Trophoblast cell (in vitro differentiated cells and primary cell): ENCODE results near the gene GSTCD.

Experiments
- DNase-seq, 2 donors: peaks; one replicate each; pipeline ENCODE4 v3.0.0-alpha.2; 2016
- H2AFZ ChIP-seq: 2 replicates; pipeline ENCODE4 v1.6.1; 2013; ENCODE audit warnings: low read length, moderate library complexity, mild to moderate bottlenecking; ENCODE audit not compliant: insufficient read depth, poor library complexity
- H2AK5ac ChIP-seq: 2 replicates; pipeline ENCODE4 v1.6.1; 2013; ENCODE audit warnings: mild to moderate bottlenecking, low read length
- H2BK120ac ChIP-seq: 2 replicates; pipeline ENCODE4 v1.6.1; 2013; ENCODE audit warnings: low read length, mild to moderate bottlenecking, moderate library complexity; ENCODE audit not compliant: insufficient read depth, poor library complexity
- H2BK12ac ChIP-seq: 2 replicates; pipeline ENCODE4 v1.6.1; 2013; ENCODE audit warnings: mild to moderate bottlenecking, low read length, moderate library complexity
- H2BK5ac ChIP-seq: 2 replicates; pipeline ENCODE4 v1.6.1; 2013; ENCODE audit warnings: low read length, low read depth, moderate library complexity, mild to moderate bottlenecking; ENCODE audit not compliant: poor library complexity
- H3K14ac ChIP-seq: 2 replicates; pipeline ENCODE4 v1.6.1; 2013; ENCODE audit warnings: mild to moderate bottlenecking, low read length
- H3K18ac ChIP-seq: 2 replicates; pipeline ENCODE4 v1.6.1; 2013; ENCODE audit warnings: mild to moderate bottlenecking, low read length
- H3K23ac ChIP-seq: 2 replicates; pipeline ENCODE4 v1.6.1; 2013; ENCODE audit warnings: low read length
- H3K27ac ChIP-seq: 2 replicates; pipeline ENCODE4 v1.5.1; 2013; ENCODE audit warnings: low read depth, mild to moderate bottlenecking, inconsistent platforms, low read length, moderate library complexity
- H3K27me3 ChIP-seq: 2 replicates; pipeline ENCODE4 v1.6.1; 2013; ENCODE audit warnings: inconsistent platforms, mild to moderate bottlenecking, low read length, moderate library complexity; ENCODE audit not compliant: insufficient read depth
- H3K36me3 ChIP-seq, 2 experiments: 1 replicate in 1 of 2; 2 replicates in 1 of 2; pipeline ENCODE4 v1.6.1; 2013; ENCODE audit warnings: low read length in 2 of 2, mild to moderate bottlenecking in 2 of 2, moderate library complexity in 1 of 2; ENCODE audit not compliant: insufficient read depth in 2 of 2, control insufficient read depth in 1 of 2
- H3K4ac ChIP-seq: 2 replicates; pipeline ENCODE4 v1.6.1; 2013; ENCODE audit warnings: low read depth, mild to moderate bottlenecking, low read length, moderate library complexity
- H3K4me1 ChIP-seq, 2 experiments: 1 replicate in 1 of 2; 2 replicates in 1 of 2; pipeline ENCODE4 v1.6.1; 2013; ENCODE audit warnings: low read length in 2 of 2, mild to moderate bottlenecking in 2 of 2, moderate library complexity in 1 of 2; ENCODE audit not compliant: insufficient read depth in 2 of 2, control insufficient read depth in 1 of 2
- H3K4me2 ChIP-seq: 2 replicates; pipeline ENCODE4 v1.6.1; 2013; ENCODE audit warnings: inconsistent platforms, mild to moderate bottlenecking, low read length, moderate library complexity
- H3K4me3 ChIP-seq: 2 replicates; pipeline ENCODE4 v1.5.1; 2013; ENCODE audit warnings: mild to moderate bottlenecking, low read depth, low read length, inconsistent platforms
- H3K79me1 ChIP-seq: one replicate; pipeline ENCODE4 v1.6.1; 2013; ENCODE audit warnings: low read length
- H3K79me2 ChIP-seq: 2 replicates; pipeline ENCODE4 v1.6.1; 2013; ENCODE audit warnings: low read length, mild to moderate bottlenecking; ENCODE audit not compliant: control insufficient read depth, insufficient read depth, poor library complexity
- H3K9ac ChIP-seq: 2 replicates; pipeline ENCODE4 v1.6.1; 2013; ENCODE audit warnings: mild to moderate bottlenecking, low read length
- H3K9me3 ChIP-seq: 2 replicates; pipeline ENCODE4 v1.6.1; 2013; ENCODE audit warnings: low read depth, mild to moderate bottlenecking, control low read depth, inconsistent platforms, low read length; ENCODE audit not compliant: insufficient read depth
- H4K12ac ChIP-seq: 2 replicates; pipeline ENCODE4 v1.6.1; 2013; ENCODE audit warnings: low read depth, mild to moderate bottlenecking, low read length, moderate library complexity
- H4K8ac ChIP-seq: 2 replicates; pipeline ENCODE4 v1.6.1; 2013; ENCODE audit warnings: low read depth, mild to moderate bottlenecking, low read length, moderate library complexity
- H4K91ac ChIP-seq: one replicate; pipeline ENCODE4 v1.6.1; 2013; ENCODE audit warnings: low read depth, mild to moderate bottlenecking, low read length, moderate library complexity
- WGBS: extraction: QIAGEN DNeasy Blood & Tissue Kit; methylation state at CpG from one replicate; pipeline ENCODE4 v1.1.7; 2013; ENCODE audit warnings: missing lambda C conversion rate; ENCODE audit not compliant: insufficient read length, insufficient coverage; ENCODE audit errors: extremely low coverage; 5-methylcytosine and 5-hydroxymethylcytosine counted together

GSTCD gene

DNA sequence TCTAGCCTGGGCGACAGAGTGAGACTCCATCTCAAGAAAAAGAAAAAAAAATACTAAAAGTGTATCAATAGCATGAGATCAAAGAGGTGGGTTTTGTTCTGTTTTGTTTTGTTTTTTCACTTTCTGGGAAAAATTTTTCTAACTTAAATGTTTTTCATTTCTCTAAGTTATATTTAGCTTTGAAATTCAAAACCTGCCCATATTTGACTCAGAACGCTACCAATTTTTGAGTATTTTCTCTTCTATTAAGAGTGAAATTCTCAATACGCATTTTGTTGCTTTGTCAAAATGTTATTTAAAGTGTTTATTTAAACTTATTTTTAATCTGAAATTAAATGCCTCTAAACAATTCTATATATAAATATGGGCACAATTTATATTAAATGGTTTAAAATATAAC is 39.6 kb downstream of the GSTCD start:
- H3K18ac ChIP-seq: no peak overlapping the region
- H3K9me3 ChIP-seq: no peaks in the 10 kb centered on the region
- H3K4ac ChIP-seq: no peak overlapping the region
- WGBS: no CpG with 5 or more reads among the region's 3 CpGs
- H2AK5ac ChIP-seq: no peak overlapping the region
- no peak overlapping the region for H3K14ac ChIP-seq
- H3K27me3 ChIP-seq: no peaks in the 10 kb centered on the region
- no peak overlapping the region for H2AFZ ChIP-seq
- H3K79me2 ChIP-seq: no peaks in the 10 kb centered on the region
- no peak overlapping the region for H4K91ac ChIP-seq
- H3K4me1 ChIP-seq: no peaks in the 10 kb centered on the region
- no peak overlapping the region for H2BK120ac ChIP-seq
- no peak overlapping the region for H3K23ac ChIP-seq
- H4K12ac ChIP-seq: no peak overlapping the region
- no peak overlapping the region for H3K4me2 ChIP-seq
- H3K9ac ChIP-seq: no peak overlapping the region
- no peak overlapping the region for H4K8ac ChIP-seq
- no peak overlapping the region for H3K27ac ChIP-seq
- H2BK12ac ChIP-seq: no peak overlapping the region
- no peak for DNase-seq
- no peaks in the 10 kb centered on the region for H3K36me3 ChIP-seq
- no peak overlapping the region for H3K4me3 ChIP-seq
- no peaks in the 10 kb centered on the region for H3K79me1 ChIP-seq
- no peak overlapping the region for H2BK5ac ChIP-seq

GRCh38 chr4:105751718-105752299 is 43.2 kb downstream of the GSTCD start:
- Histone ChIP-seq H3K18ac (no peak overlapping the region), H3K36me3 (no peaks in the 10 kb centered on the region), H4K8ac (no peak overlapping the region), H3K27ac (no peak overlapping the region), H3K4me3 (no peak overlapping the region), H2AFZ (no peak overlapping the region), H4K91ac (no peak overlapping the region), H2BK12ac (no peak overlapping the region), H3K9me3 (no peaks in the 10 kb centered on the region), H3K79me1 (no peaks in the 10 kb centered on the region), H3K4me1 (no peaks in the 10 kb centered on the region), H3K23ac (no peak overlapping the region), H4K12ac (no peak overlapping the region), H3K9ac (no peak overlapping the region), H3K14ac (no peak overlapping the region), H2BK5ac (no peak overlapping the region), H3K4ac (no peak overlapping the region), H3K79me2 (no peaks in the 10 kb centered on the region), H3K27me3 (no peaks in the 10 kb centered on the region), H2BK120ac (no peak overlapping the region), H3K4me2 (no peak overlapping the region), H2AK5ac (no peak overlapping the region)
- DNase-seq: no peak
- WGBS: no CpG with 5 or more reads among the region's 2 CpGs

DNA sequence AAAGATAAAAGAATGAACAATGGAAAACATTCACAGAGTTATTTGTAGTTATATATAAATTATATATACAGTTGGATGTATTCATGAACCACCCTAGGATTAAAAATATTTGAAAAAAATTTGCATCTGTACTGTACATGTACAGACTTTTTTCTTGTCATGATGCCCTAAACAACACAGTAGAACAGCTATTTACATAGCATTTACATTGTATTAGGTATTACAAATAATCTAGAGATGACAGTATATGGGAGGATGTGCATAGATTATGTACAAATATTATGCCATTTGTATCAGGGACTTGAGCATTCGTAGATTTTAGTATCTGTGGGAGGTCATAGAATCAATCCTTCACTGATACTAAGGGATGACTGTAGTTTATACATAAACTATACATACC is 44.8 kb downstream of the GSTCD start:
- no peak overlapping the region for H3K27ac ChIP-seq
- H2BK5ac ChIP-seq: no peak overlapping the region
- WGBS: no CpG with 5 or more reads among the region's 1 CpG

GRCh38 chr4:105755375-105755774 is 46.8 kb downstream of the GSTCD start:
- no peaks in the 10 kb centered on the region for H3K79me2 ChIP-seq
- H3K9ac ChIP-seq: no peak overlapping the region
- H3K27ac ChIP-seq: no peak overlapping the region
- no peak overlapping the region for H2BK12ac ChIP-seq
- no peak overlapping the region for H3K4me2 ChIP-seq
- no peak overlapping the region for H2AFZ ChIP-seq
- H3K9me3 ChIP-seq: no peaks in the 10 kb centered on the region
- H3K18ac ChIP-seq: no peak overlapping the region
- no peak overlapping the region for H3K4ac ChIP-seq
- no peak overlapping the region for H2BK120ac ChIP-seq
- no peak overlapping the region for H3K23ac ChIP-seq
- H4K91ac ChIP-seq: no peak overlapping the region
- no peaks in the 10 kb centered on the region for H3K4me1 ChIP-seq
- no peaks in the 10 kb centered on the region for H3K79me1 ChIP-seq
- no peak overlapping the region for H2BK5ac ChIP-seq
- no peak for DNase-seq
- no peak overlapping the region for H4K8ac ChIP-seq
- H4K12ac ChIP-seq: no peak overlapping the region
- no peak overlapping the region for H3K4me3 ChIP-seq
- H3K14ac ChIP-seq: no peak overlapping the region
- H3K27me3 ChIP-seq: no peaks in the 10 kb centered on the region
- peaks cover 0 to 2% of the 10 kb centered on the region in 2 experiments for H3K36me3 ChIP-seq
- H2AK5ac ChIP-seq: no peak overlapping the region

More for the DNA sequence above, 44.8 kb downstream of the GSTCD start:
- H2BK12ac ChIP-seq: no peak overlapping the region
- H3K27me3 ChIP-seq: no peaks in the 10 kb centered on the region
- no peak overlapping the region for H3K18ac ChIP-seq
- no peak overlapping the region for H3K4me3 ChIP-seq
- H3K9me3 ChIP-seq: no peaks in the 10 kb centered on the region
- peaks cover 0 to 2% of the 10 kb centered on the region in 2 experiments for H3K36me3 ChIP-seq
- H3K23ac ChIP-seq: no peak overlapping the region
- H2AFZ ChIP-seq: no peak overlapping the region
- H3K4ac ChIP-seq: no peak overlapping the region
- H3K4me1 ChIP-seq: no peaks in the 10 kb centered on the region
- H2BK120ac ChIP-seq: no peak overlapping the region
- H3K79me2 ChIP-seq: no peaks in the 10 kb centered on the region
- H3K79me1 ChIP-seq: no peaks in the 10 kb centered on the region
- H4K8ac ChIP-seq: no peak overlapping the region
- no peak overlapping the region for H3K9ac ChIP-seq
- no peak overlapping the region for H3K14ac ChIP-seq
- no peak overlapping the region for H4K12ac ChIP-seq
- no peak overlapping the region for H2AK5ac ChIP-seq
- H4K91ac ChIP-seq: no peak overlapping the region
- H3K4me2 ChIP-seq: no peak overlapping the region
- DNase-seq: no peak
